Thyroid gland (tissue), 4 donors: ENCODE data around the gene MAGI1.

Experiments used
- POLR2A ChIP-seq, 2 donors: fragments of 450-650 bp; IDR thresholded peaks; one replicate each; pipeline ENCODE4 v1.6.1; 2017; ENCODE audit warnings: antibody characterized with exemption in 2 of 2, mild to moderate bottlenecking in 2 of 2, moderate library complexity in 1 of 2
- TF ChIP-seq, protein P1 (sequence below), 6 experiments: fragments of 200-600 bp in 3 of 6; fragments of 450-650 bp in 3 of 6; sonication (generic) in 3 of 6; IDR thresholded peaks; one replicate each; pipeline ENCODE4 v1.5.1; 2016 to 2019; ENCODE audit warnings: antibody characterized with exemption in 6 of 6, mild to moderate bottlenecking in 2 of 6, inconsistent platforms in 1 of 6, moderate library complexity in 1 of 6

DNA sequence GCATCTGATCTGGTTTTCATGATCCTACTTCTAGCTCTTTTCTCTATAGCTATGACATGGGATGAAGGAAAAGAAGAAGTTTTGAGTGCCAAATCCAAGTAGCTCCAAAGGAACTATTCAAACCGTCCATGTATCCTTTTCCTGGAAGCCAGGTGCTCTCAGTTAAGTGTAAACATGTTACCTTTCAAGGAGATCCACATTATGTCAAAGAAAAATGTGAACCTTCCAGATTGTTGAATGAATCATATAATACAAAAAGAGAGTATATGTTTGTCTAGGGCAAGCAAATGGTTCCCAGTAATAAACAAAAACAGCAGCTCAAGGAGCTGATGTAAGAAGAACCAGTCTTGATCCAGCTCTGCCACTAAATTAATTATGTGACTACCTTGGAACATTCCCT, 534.9 kb downstream of the MAGI1 start:
- TF ChIP-seq POLR2A (IDR thresholded peaks at IDR 0.05), result no peak
- TF ChIP-seq, protein P1, sequence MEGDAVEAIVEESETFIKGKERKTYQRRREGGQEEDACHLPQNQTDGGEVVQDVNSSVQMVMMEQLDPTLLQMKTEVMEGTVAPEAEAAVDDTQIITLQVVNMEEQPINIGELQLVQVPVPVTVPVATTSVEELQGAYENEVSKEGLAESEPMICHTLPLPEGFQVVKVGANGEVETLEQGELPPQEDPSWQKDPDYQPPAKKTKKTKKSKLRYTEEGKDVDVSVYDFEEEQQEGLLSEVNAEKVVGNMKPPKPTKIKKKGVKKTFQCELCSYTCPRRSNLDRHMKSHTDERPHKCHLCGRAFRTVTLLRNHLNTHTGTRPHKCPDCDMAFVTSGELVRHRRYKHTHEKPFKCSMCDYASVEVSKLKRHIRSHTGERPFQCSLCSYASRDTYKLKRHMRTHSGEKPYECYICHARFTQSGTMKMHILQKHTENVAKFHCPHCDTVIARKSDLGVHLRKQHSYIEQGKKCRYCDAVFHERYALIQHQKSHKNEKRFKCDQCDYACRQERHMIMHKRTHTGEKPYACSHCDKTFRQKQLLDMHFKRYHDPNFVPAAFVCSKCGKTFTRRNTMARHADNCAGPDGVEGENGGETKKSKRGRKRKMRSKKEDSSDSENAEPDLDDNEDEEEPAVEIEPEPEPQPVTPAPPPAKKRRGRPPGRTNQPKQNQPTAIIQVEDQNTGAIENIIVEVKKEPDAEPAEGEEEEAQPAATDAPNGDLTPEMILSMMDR (IDR thresholded peaks at IDR 0.05), result no peak
